ENCODE results near the gene FAM20A. TPM values are rescaled to one million over a fixed set of nuclear protein-coding genes. Genes with fewer than 3 reads are reported as not detected.

FAM20A gene
- not detected for total RNA-seq
- 0.52 TPM for polyA plus RNA-seq (2013, experiment 1 of 2)
- 0.71 TPM for polyA plus RNA-seq (2013, experiment 2 of 2)
- total RNA-seq, result 0 to 1.1 (median 0) reads per million in 172 experiments

- Mint-ChIP-seq H3K27me3 (peaks cover 79% of the 10 kb centered on the region), H3K9me3 (peaks cover under 1% of the 10 kb centered on the region), H3K4me1 (ENCODE audit: low read depth) (peaks cover 23% of the 10 kb centered on the region), H3K27ac (no peak within 1 kb of the TSS), H3K36me3 (ENCODE audit: low read depth) (no peaks in the 10 kb centered on the region), H3K4me3 (no peak within 1 kb of the TSS)
- ChIA-PET POLR2A (no interaction called here), CTCF (no interaction called here)
- Histone ChIP-seq H3K4me1 (ENCODE audit: insufficient read depth, low read length) (peaks cover 21% of the 10 kb centered on the region), H3K9me3 (ENCODE audit: control insufficient read depth in 1 of 2, insufficient read depth in 1 of 2, low read length in 2 of 2) (peaks cover 0 to 7% of the 10 kb centered on the region in 2 experiments), H3K4me3 (ENCODE audit: low read length) (no peak within 1 kb of the TSS), H3K27ac (ENCODE audit: low read depth in 1 of 2, low read length in 2 of 2) (no peak within 1 kb of the TSS), H3K36me3 (ENCODE audit: insufficient read depth, low read length) (no peaks in the 10 kb centered on the region), H3K27me3 (ENCODE audit: control insufficient read depth in 1 of 2, insufficient read depth in 2 of 2, low read length in 2 of 2) (peaks cover 30 to 48% of the 10 kb centered on the region in 2 experiments)
- DNase-seq (no peak), ATAC-seq (ENCODE audit: poor library complexity) (no peak)
- intact Hi-C loops (cut with DNase I, micrococcal nuclease), result no loop called here
- TF ChIP-seq CTCF (IDR thresholded peaks at IDR 0.05), result no peak
Observed at GRCh38 chr17:68600931-68601564, at the start of gene FAM20A. FAM20A (minus strand) TSS chr17:68601367; CDS start chr17:68600666, 701 bp downstream.

GRCh38 chr17:68649324-68649723 is 48.2 kb upstream of the FAM20A start:
- no peak for TF ChIP-seq CTCF (IDR thresholded peaks at IDR 0.05)
- H3K27me3 Mint-ChIP-seq, result peaks cover 44% of the 10 kb centered on the region
- no peaks in the 10 kb centered on the region for H3K4me1 ChIP-seq (ENCODE audit: insufficient read depth, low read length)
- no peak overlapping the region for H3K27ac ChIP-seq (ENCODE audit: low read depth in 1 of 2, low read length in 2 of 2)
- no peaks in the 10 kb centered on the region for H3K4me1 Mint-ChIP-seq (ENCODE audit: low read depth)
- H3K9me3 ChIP-seq (ENCODE audit: control insufficient read depth in 1 of 2, insufficient read depth in 1 of 2, low read length in 2 of 2), result no peaks in the 10 kb centered on the region
- H3K4me3 ChIP-seq (ENCODE audit: low read length), result no peak overlapping the region
- intact Hi-C loops (cut with DNase I, micrococcal nuclease), result no loop called here
- peaks cover 0 to 2% of the 10 kb centered on the region in 2 experiments for H3K27me3 ChIP-seq (ENCODE audit: control insufficient read depth in 1 of 2, insufficient read depth in 2 of 2, low read length in 2 of 2)
- no peak overlapping the region for H3K27ac Mint-ChIP-seq
- POLR2A ChIA-PET, result no interaction called here
- CTCF ChIA-PET, result no interaction called here
- ATAC-seq (ENCODE audit: poor library complexity) (no peak), DNase-seq (no peak)
- H3K36me3 ChIP-seq (ENCODE audit: insufficient read depth, low read length), result no peaks in the 10 kb centered on the region
- no peaks in the 10 kb centered on the region for H3K36me3 Mint-ChIP-seq (ENCODE audit: low read depth)
- H3K4me3 Mint-ChIP-seq, result no peak overlapping the region
- peaks cover 8% of the 10 kb centered on the region for H3K9me3 Mint-ChIP-seq

GRCh38 chr17:68646626-68647526 is 45.7 kb upstream of the FAM20A start:
- Mint-ChIP-seq H3K4me3 (no peak overlapping the region), H3K36me3 (ENCODE audit: low read depth) (no peaks in the 10 kb centered on the region), H3K9me3 (peaks cover 8% of the 10 kb centered on the region), H3K4me1 (ENCODE audit: low read depth) (no peaks in the 10 kb centered on the region), H3K27ac (no peak overlapping the region), H3K27me3 (peaks cover 65% of the 10 kb centered on the region)
- Histone ChIP-seq H3K9me3 (ENCODE audit: control insufficient read depth in 1 of 2, insufficient read depth in 1 of 2, low read length in 2 of 2) (no peaks in the 10 kb centered on the region), H3K27me3 (ENCODE audit: control insufficient read depth in 1 of 2, insufficient read depth in 2 of 2, low read length in 2 of 2) (peaks cover 0 to 10% of the 10 kb centered on the region in 2 experiments), H3K27ac (ENCODE audit: low read depth in 1 of 2, low read length in 2 of 2) (no peak overlapping the region), H3K36me3 (ENCODE audit: insufficient read depth, low read length) (no peaks in the 10 kb centered on the region), H3K4me3 (ENCODE audit: low read length) (no peak overlapping the region), H3K4me1 (ENCODE audit: insufficient read depth, low read length) (no peaks in the 10 kb centered on the region)
- no peak for TF ChIP-seq CTCF (IDR thresholded peaks at IDR 0.05)
- no peak for ATAC-seq (ENCODE audit: poor library complexity)
- POLR2A ChIA-PET, result no interaction called here
- no peak for DNase-seq
- intact Hi-C loops (cut with DNase I, micrococcal nuclease), result no loop called here
- CTCF ChIA-PET, result no interaction called here

Data from CD4-positive, alpha-beta T cell (primary cell).